HG03469 (cell line): ENCODE results near the gene RASAL1.
"Not testable (repeated sequence)": the region's sequence is repeated elsewhere in the genome, so short reads cannot be mapped to it uniquely, and the experiment has no call there.

Experiments used
- ATAC-seq: cut with Tn5 transposase; IDR thresholded peaks from one replicate; pipeline ENCODE4 v1.9.1; 2021; ENCODE audit warnings: mild to moderate bottlenecking, moderate library complexity, moderate number of reproducible peaks; ENCODE audit not compliant: unreplicated experiment

RASAL1 gene

GRCh38 chr12:113119980-113120669 is 15.4 kb downstream of the RASAL1 start:
- no peak for ATAC-seq

GRCh38 chr12:113118142-113118541 is 17.4 kb downstream of the RASAL1 start:
- ATAC-seq: no peak

GRCh38 chr12:113117684-113118083 is 17.9 kb downstream of the RASAL1 start:
- not testable (repeated sequence) for ATAC-seq

- ATAC-seq: no peak
These were observed 18.7 kb downstream of the RASAL1 start for GRCh38 chr12:113116875-113117274.

GRCh38 chr12:113115455-113116126 is 20.0 kb downstream of the RASAL1 start:
- no peak for ATAC-seq

GRCh38 chr12:113114447-113115178 is 20.9 kb downstream of the RASAL1 start:
- no peak for ATAC-seq

GRCh38 chr12:113113397-113113796 is 22.2 kb downstream of the RASAL1 start:
- no peak for ATAC-seq

- no peak for ATAC-seq
These were observed 23.3 kb downstream of the RASAL1 start for GRCh38 chr12:113112043-113112899.

GRCh38 chr12:113111247-113111646 is 24.3 kb downstream of the RASAL1 start:
- ATAC-seq: no peak

- ATAC-seq: no peak
These were observed 25.5 kb downstream of the RASAL1 start for GRCh38 chr12:113109872-113110599.

- ATAC-seq: no peak
These were observed 26.2 kb downstream of the RASAL1 start for GRCh38 chr12:113109360-113109759.

- no peak for ATAC-seq
These were observed 27.3 kb downstream of the RASAL1 start for GRCh38 chr12:113108308-113108707.

GRCh38 chr12:113106361-113106760 is 29.2 kb downstream of the RASAL1 start:
- no peak for ATAC-seq

GRCh38 chr12:113105606-113106271 is 29.8 kb downstream of the RASAL1 start:
- ATAC-seq: no peak

GRCh38 chr12:113104953-113105510 is 30.5 kb downstream of the RASAL1 start:
- ATAC-seq: no peak

GRCh38 chr12:113103756-113104450 is 31.7 kb downstream of the RASAL1 start:
- no peak for ATAC-seq

GRCh38 chr12:113102811-113103210 is 32.8 kb downstream of the RASAL1 start:
- no peak for ATAC-seq

GRCh38 chr12:113101751-113102150 is 33.8 kb downstream of the RASAL1 start:
- no peak for ATAC-seq

GRCh38 chr12:113099764-113100163 is 35.8 kb downstream of the RASAL1 start:
- ATAC-seq: no peak
